Thyroid gland (tissue), 4 donors: ENCODE measurements around the gene MGP. TPM values are rescaled to one million over a fixed set of nuclear protein-coding genes. Genes with fewer than 3 reads are reported as not detected.

ENCODE experiments used
- DNase-seq, 2 donors: peaks; one replicate each; pipeline ENCODE4 v3.0.0-alpha.2; 2019
- H3K27ac ChIP-seq, 3 donors: fragments of 200-600 bp; sonication (generic); 1 replicate in 2 of 3; 2 replicates in 1 of 3; pipeline ENCODE4 v1.5.1; 2016 to 2019; ENCODE audit warnings: mild to moderate bottlenecking in 1 of 3, moderate library complexity in 1 of 3
- H3K27me3 ChIP-seq: fragments of 200-600 bp; sonication (generic); one replicate; pipeline ENCODE4 v1.5.1; 2019
- H3K36me3 ChIP-seq, 2 donors: fragments of 200-600 bp; sonication (generic); one replicate each; pipeline ENCODE4 v1.5.1; 2016 to 2019
- H3K4me1 ChIP-seq, 2 donors: fragments of 200-600 bp; sonication (generic); one replicate each; pipeline ENCODE4 v1.5.1; 2017 to 2019
- H3K4me3 ChIP-seq, 3 donors: fragments of 200-600 bp; sonication (generic); replicated peaks in 1 of 3; 1 replicate in 2 of 3; 2 replicates in 1 of 3; pipeline ENCODE4 v1.5.1; 2016; ENCODE audit warnings: mild to moderate bottlenecking in 1 of 3
- H3K9me3 ChIP-seq: fragments of 200-600 bp; sonication (generic); one replicate; pipeline ENCODE4 v1.5.1; 2017
- CTCF ChIP-seq, 6 experiments: fragments of 200-600 bp in 3 of 6; fragments of 450-650 bp in 3 of 6; sonication (generic) in 3 of 6; IDR thresholded peaks; one replicate each; pipeline ENCODE4 v1.5.1; 2016 to 2019; ENCODE audit warnings: antibody characterized with exemption in 6 of 6, mild to moderate bottlenecking in 2 of 6, inconsistent platforms in 1 of 6, moderate library complexity in 1 of 6
- POLR2A ChIP-seq, 2 donors: fragments of 450-650 bp; IDR thresholded peaks; one replicate each; pipeline ENCODE4 v1.6.1; 2017; ENCODE audit warnings: antibody characterized with exemption in 2 of 2, mild to moderate bottlenecking in 2 of 2, moderate library complexity in 1 of 2
- WGBS, 2 donors: methylation state at CpG; one replicate each; pipeline ENCODE4 v1.1.5; 2017; 5-methylcytosine and 5-hydroxymethylcytosine counted together
- intact Hi-C: fragments of 100-400 bp; cut with DNase I; formaldehyde crosslinking; loops from one replicate; pipeline ENCODE4 v1.15.1; 2023
- total RNA-seq, 4 donors: library from RNA; depleted of rRNA; stranded (reverse); fragments of >200 nt; gene quantifications; one replicate each; pipeline ENCODE4 v1.2.3, GENCODE V29; 2016

MGP gene
- total RNA-seq, 4 donors from 2014 or later, result 319 to 1,014 (median 397) TPM

GRCh38 chr12:14871247-14871646 is 14.4 kb downstream of the MGP start:
- intact Hi-C loops, result no loop called here
- 95 to 100% methylated on average over 1 of the region's 1 CpG for WGBS, 2 donors
- no peak for TF ChIP-seq CTCF (IDR thresholded peaks at IDR 0.05)
- TF ChIP-seq POLR2A (IDR thresholded peaks at IDR 0.05), result no peak
- DNase-seq, result no peak
- no peak overlapping the region for H3K27ac ChIP-seq
- H3K4me1 ChIP-seq, result peaks cover 3 to 5% of the 10 kb centered on the region in 2 donors
- no peaks in the 10 kb centered on the region for H3K27me3 ChIP-seq
- no peaks in the 10 kb centered on the region for H3K9me3 ChIP-seq
- no peaks in the 10 kb centered on the region for H3K36me3 ChIP-seq
- no peak overlapping the region for H3K4me3 ChIP-seq

- no peak overlapping the region for H3K27ac ChIP-seq
- intact Hi-C loops, result no loop called here
- no peak for TF ChIP-seq POLR2A (IDR thresholded peaks at IDR 0.05)
- no peak for TF ChIP-seq CTCF (IDR thresholded peaks at IDR 0.05)
- no peaks in the 10 kb centered on the region for H3K36me3 ChIP-seq
- H3K4me3 ChIP-seq, result no peak overlapping the region
- no peaks in the 10 kb centered on the region for H3K27me3 ChIP-seq
- DNase-seq, result no peak
- peaks cover 3 to 5% of the 10 kb centered on the region in 2 donors for H3K4me1 ChIP-seq
- no peaks in the 10 kb centered on the region for H3K9me3 ChIP-seq
- 67 to 77% methylated on average over 2 to 3 of the region's 3 CpGs for WGBS, 2 donors
These were observed 16.6 kb downstream of the MGP start for GRCh38 chr12:14868916-14869506.

GRCh38 chr12:14860490-14860889 is 25.2 kb downstream of the MGP start:
- Histone ChIP-seq H3K27me3 (no peaks in the 10 kb centered on the region), H3K4me1 (no peaks in the 10 kb centered on the region), H3K9me3 (no peaks in the 10 kb centered on the region), H3K27ac (no peak overlapping the region), H3K36me3 (no peaks in the 10 kb centered on the region), H3K4me3 (no peak overlapping the region)
- DNase-seq, result no peak
- intact Hi-C loops, result no loop called here
- TF ChIP-seq CTCF (IDR thresholded peaks at IDR 0.05) (no peak), POLR2A (IDR thresholded peaks at IDR 0.05) (no peak)

- TF ChIP-seq CTCF (IDR thresholded peaks at IDR 0.05), result no peak
- no peak for TF ChIP-seq POLR2A (IDR thresholded peaks at IDR 0.05)
- DNase-seq, result no peak
- no peaks in the 10 kb centered on the region for H3K27me3 ChIP-seq
- intact Hi-C loops, result no loop called here
- WGBS, 2 donors, result 90 to 94% methylated on average over 1 of the region's 1 CpG
- no peak overlapping the region for H3K4me3 ChIP-seq
- H3K4me1 ChIP-seq, result peaks cover 17% of the 10 kb centered on the region in 2 donors
- H3K27ac ChIP-seq, result no peak overlapping the region
- H3K9me3 ChIP-seq, result no peaks in the 10 kb centered on the region
- H3K36me3 ChIP-seq, result no peaks in the 10 kb centered on the region
These were observed 27.1 kb downstream of the MGP start for GRCh38 chr12:14858513-14858912.

GRCh38 chr12:14854586-14855183 is 31.0 kb downstream of the MGP start:
- Histone ChIP-seq H3K4me3 (no peak overlapping the region), H3K27ac (peak overlapping the region; percentile 6 to 59 (median 58)), H3K4me1 (peaks cover 17 to 22% of the 10 kb centered on the region in 2 donors), H3K27me3 (no peaks in the 10 kb centered on the region), H3K9me3 (no peaks in the 10 kb centered on the region), H3K36me3 (no peaks in the 10 kb centered on the region)
- no peak for TF ChIP-seq POLR2A (IDR thresholded peaks at IDR 0.05)
- TF ChIP-seq CTCF (IDR thresholded peaks at IDR 0.05), result no peak
- intact Hi-C loops, result no loop called here
- DNase-seq, result no peak
- WGBS, 2 donors, result 23 to 30% methylated on average over 6 of the region's 6 CpGs
